RWPE2 (cell line): ENCODE results near the gene DHX57.

Experiments
- ATAC-seq: fragments of 200-7000 bp; cut with Tn5 transposase; 3 replicates; pipeline ENCODE4 v1.9.1; 2021; ENCODE audit warnings: low read depth
- DNase-seq: peaks from one replicate; pipeline ENCODE4 v3.0.0-alpha.2; 2020; ENCODE audit warnings: low spot score
- H3K27ac ChIP-seq: fragments of 450-650 bp; 2 replicates; pipeline ENCODE4 v1.5.1; 2017; ENCODE audit warnings: mild to moderate bottlenecking; ENCODE audit not compliant: poor library complexity, severe bottlenecking
- H3K27me3 ChIP-seq: fragments of 250-450 bp; sonication (Bioruptor Pico); 2 replicates; pipeline ENCODE4 v1.5.1; 2021; ENCODE audit warnings: mild to moderate bottlenecking, moderate library complexity; ENCODE audit not compliant: insufficient read depth, poor library complexity, severe bottlenecking
- H3K36me3 ChIP-seq: fragments of 250-450 bp; sonication (Bioruptor Pico); 2 replicates; pipeline ENCODE4 v1.5.1; 2020; ENCODE audit warnings: low read depth, mild to moderate bottlenecking, moderate library complexity
- H3K4me1 ChIP-seq: fragments of 250-450 bp; sonication (Bioruptor Pico); 2 replicates; pipeline ENCODE4 v1.5.1; 2021; ENCODE audit warnings: mild to moderate bottlenecking, moderate library complexity; ENCODE audit not compliant: insufficient read depth, poor library complexity, severe bottlenecking
- H3K4me3 ChIP-seq: fragments of 250-450 bp; sonication (Bioruptor Pico); 2 replicates; pipeline ENCODE4 v1.5.1; 2021; ENCODE audit warnings: mild to moderate bottlenecking, moderate library complexity; ENCODE audit not compliant: severe bottlenecking
- H3K9me3 ChIP-seq: fragments of 250-450 bp; sonication (Bioruptor Pico); 2 replicates; pipeline ENCODE4 v1.5.1; 2021; ENCODE audit warnings: mild to moderate bottlenecking, moderate library complexity; ENCODE audit not compliant: severe bottlenecking
- TF ChIP-seq, protein P1 (sequence below): fragments of 450-650 bp; IDR thresholded peaks from one replicate; pipeline ENCODE4 v1.5.1; 2017; ENCODE audit warnings: mild to moderate bottlenecking, moderate library complexity; ENCODE audit not compliant: poor library complexity, severe bottlenecking

DHX57 gene

GRCh38 chr2:38873763-38874162, 2.0 kb downstream of the DHX57 start:
- no peak for ATAC-seq
- TF ChIP-seq, protein P1, sequence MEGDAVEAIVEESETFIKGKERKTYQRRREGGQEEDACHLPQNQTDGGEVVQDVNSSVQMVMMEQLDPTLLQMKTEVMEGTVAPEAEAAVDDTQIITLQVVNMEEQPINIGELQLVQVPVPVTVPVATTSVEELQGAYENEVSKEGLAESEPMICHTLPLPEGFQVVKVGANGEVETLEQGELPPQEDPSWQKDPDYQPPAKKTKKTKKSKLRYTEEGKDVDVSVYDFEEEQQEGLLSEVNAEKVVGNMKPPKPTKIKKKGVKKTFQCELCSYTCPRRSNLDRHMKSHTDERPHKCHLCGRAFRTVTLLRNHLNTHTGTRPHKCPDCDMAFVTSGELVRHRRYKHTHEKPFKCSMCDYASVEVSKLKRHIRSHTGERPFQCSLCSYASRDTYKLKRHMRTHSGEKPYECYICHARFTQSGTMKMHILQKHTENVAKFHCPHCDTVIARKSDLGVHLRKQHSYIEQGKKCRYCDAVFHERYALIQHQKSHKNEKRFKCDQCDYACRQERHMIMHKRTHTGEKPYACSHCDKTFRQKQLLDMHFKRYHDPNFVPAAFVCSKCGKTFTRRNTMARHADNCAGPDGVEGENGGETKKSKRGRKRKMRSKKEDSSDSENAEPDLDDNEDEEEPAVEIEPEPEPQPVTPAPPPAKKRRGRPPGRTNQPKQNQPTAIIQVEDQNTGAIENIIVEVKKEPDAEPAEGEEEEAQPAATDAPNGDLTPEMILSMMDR = no peak
- Histone ChIP-seq H3K4me1 (no peaks in the 10 kb centered on the region), H3K27me3 (no peaks in the 10 kb centered on the region), H3K4me3 (no peak overlapping the region), H3K27ac (no peak overlapping the region), H3K36me3 (peaks cover 3% of the 10 kb centered on the region; the same call in 1 of the 2 replicates), H3K9me3 (peaks cover 8% of the 10 kb centered on the region)
- no peak for DNase-seq

- ATAC-seq (no peak), DNase-seq (no peak)
- Histone ChIP-seq H3K4me3 (no peak overlapping the region), H3K36me3 (peaks cover 12% of the 10 kb centered on the region), H3K4me1 (peaks cover 13% of the 10 kb centered on the region), H3K9me3 (peaks cover 8% of the 10 kb centered on the region), H3K27me3 (no peaks in the 10 kb centered on the region), H3K27ac (no peak overlapping the region)
- TF ChIP-seq, protein P1 = no peak
Observed at GRCh38 chr2:38871432-38871831, 4.3 kb downstream of the DHX57 start.

DNA sequence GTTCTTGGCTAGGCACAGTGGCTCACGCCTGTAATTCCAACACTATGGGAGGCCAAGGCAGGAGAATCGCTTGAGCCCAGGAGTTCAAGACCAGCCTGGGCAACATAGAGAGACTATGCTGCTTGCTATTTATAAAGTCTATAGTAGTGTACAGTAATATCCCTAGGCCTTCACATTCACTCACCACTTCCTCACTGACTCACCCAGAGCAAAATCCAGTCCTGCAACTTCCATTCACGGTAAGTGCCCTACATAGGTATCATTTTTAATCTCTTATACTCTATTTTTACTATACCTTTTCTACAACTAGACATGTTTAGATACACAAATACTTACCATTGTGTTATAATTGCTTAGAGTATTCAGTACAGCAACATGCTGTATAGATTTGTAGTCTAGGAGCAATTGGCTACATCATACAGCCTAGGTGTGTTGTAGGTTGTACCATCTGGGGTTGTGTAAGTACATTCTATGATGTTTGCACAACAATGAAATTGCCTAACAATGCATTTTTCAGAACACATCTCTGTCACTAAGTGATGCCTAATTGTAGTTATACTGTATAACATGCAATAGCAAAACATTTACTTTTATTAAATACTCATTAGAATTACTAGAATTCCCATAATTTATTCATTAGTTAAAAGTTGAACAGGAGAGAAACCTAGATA, 8.8 kb downstream of the DHX57 start:
- DNase-seq (no peak), ATAC-seq (peak; percentile 99)
- peak overlapping the region; percentile 37 for H3K27ac ChIP-seq
- H3K4me3 ChIP-seq = no peak overlapping the region
- peaks cover 26% of the 10 kb centered on the region for H3K36me3 ChIP-seq
- TF ChIP-seq, protein P1 = no peak
- H3K9me3 ChIP-seq = peaks cover 5% of the 10 kb centered on the region
- no peaks in the 10 kb centered on the region for H3K27me3 ChIP-seq
- H3K4me1 ChIP-seq = peaks cover 13% of the 10 kb centered on the region

GRCh38 chr2:38863061-38863695, 12.6 kb downstream of the DHX57 start:
- Histone ChIP-seq H3K9me3 (no peaks in the 10 kb centered on the region), H3K36me3 (peaks cover 56% of the 10 kb centered on the region), H3K27me3 (no peaks in the 10 kb centered on the region), H3K4me3 (no peak overlapping the region), H3K4me1 (peaks cover 13% of the 10 kb centered on the region), H3K27ac (no peak overlapping the region)
- no peak for DNase-seq
- ATAC-seq = no peak
- TF ChIP-seq, protein P1 = no peak

- peaks cover 11% of the 10 kb centered on the region for H3K4me1 ChIP-seq
- peaks cover 56% of the 10 kb centered on the region for H3K36me3 ChIP-seq
- no peak for ATAC-seq
- H3K27ac ChIP-seq = no peak overlapping the region
- no peak for DNase-seq
- H3K27me3 ChIP-seq = no peaks in the 10 kb centered on the region
- TF ChIP-seq, protein P1 = no peak
- H3K4me3 ChIP-seq = no peak overlapping the region
- H3K9me3 ChIP-seq = no peaks in the 10 kb centered on the region
Observed at GRCh38 chr2:38862476-38862875, 13.3 kb downstream of the DHX57 start.
